NCI-H2171 (cell line): Measurements from ENCODE around the gene SPAG17.
A peak's percentile ranks its signal among the peaks of the same experiment; 100 is the strongest.

Experiments used
- DNase-seq: peaks from one replicate; lab custom pipeline; 2025; lab: John Stamatoyannopoulos, UW

Gene SPAG17

DNA sequence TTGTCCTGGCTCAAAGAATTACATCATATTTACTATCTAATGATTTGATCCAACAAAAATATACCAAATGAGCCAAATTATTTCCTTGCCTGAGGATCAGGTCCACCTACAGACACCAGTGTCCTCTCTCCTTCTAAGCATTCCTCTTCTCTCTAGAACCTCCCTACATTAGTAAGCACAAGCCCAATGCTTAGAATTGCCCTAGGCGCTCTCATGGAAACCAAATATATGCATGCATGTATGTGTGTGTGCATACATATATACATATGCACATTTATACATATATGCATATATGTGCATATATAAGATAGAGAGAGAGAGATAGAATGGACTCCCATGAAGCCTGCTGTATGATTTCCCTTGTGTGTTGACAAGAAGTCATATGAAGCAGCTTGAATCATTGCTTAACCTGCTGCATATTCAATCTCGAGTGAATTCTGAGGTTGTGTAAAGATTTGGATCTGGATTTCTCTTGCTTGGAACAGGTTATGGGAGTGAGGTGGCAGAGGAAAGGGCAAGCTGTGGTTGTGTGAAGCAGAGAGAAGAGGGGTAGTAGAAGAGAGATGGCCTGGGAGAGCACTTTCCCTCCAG, 66.1 kb downstream of the SPAG17 start:
- no peak for DNase-seq

DNA sequence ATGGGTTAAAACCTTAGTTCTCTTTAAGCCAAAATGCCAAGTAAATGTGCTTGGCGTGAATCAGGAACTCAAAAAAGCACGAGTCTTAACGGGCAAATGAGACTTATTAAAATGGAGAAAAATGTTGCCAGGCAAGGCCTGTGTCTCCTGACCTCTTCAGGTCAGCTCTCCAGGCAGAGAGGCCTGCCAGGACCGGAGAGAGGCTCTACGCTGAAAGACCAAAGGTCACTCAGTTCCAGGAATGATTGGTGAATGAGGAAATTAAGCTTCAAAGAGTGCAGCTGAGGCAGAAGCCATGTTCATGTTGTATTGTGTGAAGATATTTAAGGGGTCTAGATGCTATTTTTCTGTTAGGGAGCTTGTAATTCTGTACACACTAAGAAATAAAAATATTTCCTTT, 66.6 kb downstream of the SPAG17 start:
- DNase-seq = no peak

GRCh38 chr1:118117521-118117920, 67.5 kb downstream of the SPAG17 start:
- no peak for DNase-seq

DNA sequence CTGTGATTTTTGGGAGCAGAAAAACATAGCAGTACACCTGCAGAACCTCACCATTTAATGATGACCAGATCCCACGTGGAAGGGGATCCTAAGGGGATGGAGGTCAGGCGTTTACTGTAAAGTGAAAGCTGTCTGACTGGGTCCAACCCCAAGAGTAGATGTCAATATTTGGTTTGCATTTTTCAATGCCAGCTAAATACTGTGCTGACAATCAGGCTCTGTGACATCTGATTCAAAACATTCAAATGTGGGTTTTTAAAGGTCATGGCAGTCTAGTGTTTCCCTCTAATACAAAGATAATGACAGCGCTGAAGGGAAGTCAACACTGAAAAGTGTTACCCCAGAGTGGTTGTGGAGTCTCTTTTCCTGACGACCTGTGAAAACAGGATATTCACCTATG, 68.1 kb downstream of the SPAG17 start:
- no peak for DNase-seq

DNA sequence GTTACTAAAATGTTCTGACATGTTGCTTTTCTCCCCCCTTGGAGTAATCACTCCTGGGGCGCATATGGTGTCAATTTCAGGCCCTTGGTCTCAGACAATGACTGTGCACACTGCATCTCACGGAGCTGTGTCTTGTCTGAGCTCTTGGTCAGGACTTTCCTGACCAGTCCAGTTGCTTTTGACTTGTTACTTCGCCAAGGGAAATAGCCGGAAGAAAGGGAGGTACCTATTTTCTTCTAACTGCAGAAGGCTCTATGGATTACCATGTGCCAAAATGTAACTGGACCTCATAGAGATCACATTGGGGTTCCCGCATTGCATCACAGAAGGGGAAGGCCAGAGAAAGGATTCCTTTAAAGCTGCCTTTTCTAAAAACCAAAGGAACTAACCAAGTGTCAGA, 68.6 kb downstream of the SPAG17 start:
- no peak for DNase-seq

GRCh38 chr1:118115567-118116295, 69.3 kb downstream of the SPAG17 start:
- DNase-seq = no peak

DNA sequence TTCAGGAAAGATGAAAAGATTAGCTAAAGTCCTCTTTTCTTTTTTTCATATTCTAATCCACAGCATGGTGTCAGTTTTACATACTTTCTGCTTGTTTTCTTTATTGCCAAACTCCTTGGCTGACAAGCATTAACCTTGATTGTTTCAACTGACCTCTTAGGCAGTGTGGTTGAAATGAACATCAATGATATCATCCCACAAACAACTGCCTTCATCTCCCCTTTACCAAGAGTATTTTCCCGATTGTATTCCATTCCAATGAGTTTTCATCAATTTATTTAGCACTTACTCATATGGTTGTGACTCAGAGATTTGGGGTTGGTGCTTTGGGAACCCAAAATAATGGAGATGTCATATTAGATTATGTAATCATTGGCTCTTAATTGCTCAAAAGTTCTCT, 71.8 kb downstream of the SPAG17 start:
- no peak for DNase-seq

- no peak for DNase-seq
These were observed 74.4 kb downstream of the SPAG17 start for GRCh38 chr1:118110580-118110979.

DNA sequence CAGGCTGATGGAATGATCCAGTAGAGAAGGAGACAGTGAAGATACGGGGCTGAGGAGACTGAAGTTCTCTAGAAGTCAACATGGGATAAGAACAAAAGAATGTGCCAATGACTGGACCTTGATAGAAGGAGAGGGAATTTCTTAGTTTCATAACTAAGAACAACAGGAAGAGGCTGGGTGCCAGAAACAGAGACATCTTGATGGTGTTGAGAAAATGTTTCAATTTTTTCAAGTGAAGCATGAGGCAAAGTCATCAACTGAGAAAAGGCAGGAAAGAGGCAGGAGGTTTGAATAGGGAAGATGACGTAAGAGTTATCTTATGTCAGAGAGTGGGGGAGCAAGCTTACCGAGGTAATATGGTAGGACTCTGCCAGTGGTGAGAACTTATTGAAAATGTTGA, 80.1 kb downstream of the SPAG17 start:
- DNase-seq = no peak

- DNase-seq = no peak
These were observed 82.6 kb downstream of the SPAG17 start for GRCh38 chr1:118102445-118102844.

- DNase-seq = no peak
These were observed 83.0 kb downstream of the SPAG17 start for GRCh38 chr1:118101999-118102398.

GRCh38 chr1:118101515-118101844, 83.5 kb downstream of the SPAG17 start:
- no peak for DNase-seq

DNA sequence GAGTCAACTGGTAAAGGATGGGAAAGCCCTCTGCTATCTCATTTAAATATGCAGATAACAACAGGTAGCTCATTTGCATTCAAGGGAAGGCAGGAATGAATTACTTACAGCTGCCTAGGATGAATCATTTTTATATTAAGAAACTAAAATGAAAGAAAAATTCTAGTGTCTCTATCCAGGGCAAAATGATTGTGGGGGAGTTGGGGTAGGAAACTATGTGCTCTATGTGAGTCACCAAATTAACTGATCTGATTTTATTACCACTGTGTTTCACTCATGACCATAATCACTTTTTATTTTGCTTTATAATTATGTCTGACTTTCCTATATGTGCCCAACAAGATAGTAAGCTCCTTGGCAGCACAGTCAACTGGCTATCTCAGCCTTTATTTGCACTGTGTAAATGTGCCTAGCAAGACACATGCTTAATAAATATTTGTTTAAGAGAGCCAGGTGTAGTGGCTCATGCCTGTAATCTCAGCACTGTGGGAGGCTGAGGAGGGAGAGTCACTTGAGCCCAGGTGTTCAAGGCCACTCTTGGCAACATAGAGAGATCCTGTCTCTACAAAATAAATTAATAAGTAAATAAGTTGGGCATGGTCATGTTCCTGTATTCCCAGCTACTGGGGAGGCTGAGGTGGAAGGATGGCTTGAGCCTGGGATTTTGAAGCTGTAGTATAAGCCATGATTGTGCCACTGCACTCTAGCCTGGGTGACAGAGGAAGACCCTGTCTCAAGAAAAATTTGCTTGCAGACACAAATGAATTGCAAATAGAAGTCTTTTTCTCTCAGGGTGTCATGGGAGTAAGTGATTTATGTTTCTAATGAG, 84.1 kb downstream of the SPAG17 start:
- no peak for DNase-seq

- DNase-seq = no peak
These were observed 85.3 kb downstream of the SPAG17 start for GRCh38 chr1:118099686-118100085.

DNA sequence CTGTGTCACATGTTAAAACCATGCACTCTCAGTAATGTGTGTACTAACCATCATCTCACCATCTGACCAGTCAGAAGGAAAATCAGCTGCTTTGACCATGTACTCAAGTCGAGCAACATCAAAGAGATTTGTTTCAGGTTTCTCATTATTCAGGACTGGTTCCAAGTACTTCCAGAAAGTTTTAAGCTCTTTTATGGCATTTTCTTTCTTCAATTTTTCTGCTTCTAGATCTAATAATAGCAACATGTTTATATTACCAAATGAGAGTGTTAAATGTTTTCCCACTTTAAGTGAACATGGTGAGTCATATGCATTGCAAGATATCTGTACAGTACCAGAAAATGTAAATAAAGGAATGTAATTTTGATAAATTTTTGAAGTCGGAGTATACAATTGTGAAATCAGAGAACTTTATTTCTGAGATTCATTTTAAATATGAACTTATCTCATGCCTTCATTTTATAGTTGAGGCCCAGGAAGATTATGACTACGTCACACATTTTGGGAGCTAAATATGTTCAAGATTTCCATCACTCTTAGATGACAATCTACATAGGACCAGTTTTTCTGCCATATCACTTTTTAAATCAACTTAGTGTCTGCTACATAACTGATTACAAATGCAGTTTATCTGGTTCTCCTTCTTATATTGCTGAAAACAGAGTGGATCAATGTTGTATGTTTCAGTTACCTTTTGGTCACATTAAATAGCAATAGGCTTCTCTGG, 87.2 kb downstream of the SPAG17 start:
- DNase-seq = no peak

DNA sequence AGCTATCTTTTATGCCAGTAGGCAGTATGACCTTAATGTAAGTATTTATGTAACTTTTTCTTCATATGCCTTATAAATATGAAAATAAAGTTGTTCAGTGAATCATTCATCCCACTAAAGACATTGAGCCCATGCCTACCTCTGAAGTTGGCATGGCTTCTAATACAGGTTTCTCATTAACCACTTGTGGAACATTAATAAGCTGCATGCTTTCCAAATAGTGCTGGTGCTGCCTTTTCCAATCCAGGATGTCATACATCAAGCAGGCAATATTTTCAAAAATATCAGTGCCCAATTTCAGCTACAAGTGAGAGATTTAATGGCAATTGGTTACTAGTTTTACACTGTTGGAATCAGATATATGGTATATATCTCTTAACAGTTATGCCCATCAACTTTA, 92.0 kb downstream of the SPAG17 start:
- DNase-seq = no peak

DNA sequence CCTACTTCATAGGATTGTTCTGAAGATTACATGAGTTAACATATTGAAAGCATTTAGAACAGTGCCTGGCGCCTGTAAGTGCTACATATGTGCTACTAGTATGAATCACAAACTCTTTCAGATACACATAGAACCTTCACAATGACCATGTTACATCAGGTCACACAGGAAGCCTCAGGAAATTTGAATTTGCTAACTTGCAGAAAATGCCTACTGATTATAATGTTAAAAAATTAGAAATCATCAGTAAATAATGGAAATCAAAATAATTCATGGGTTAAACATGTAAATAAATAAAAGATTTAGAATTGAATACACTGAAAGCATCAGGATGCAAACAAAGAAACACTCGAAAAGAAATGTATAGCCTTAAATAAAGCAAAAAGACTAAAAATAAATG, 94.9 kb downstream of the SPAG17 start:
- DNase-seq = no peak

GRCh38 chr1:118085365-118085764, 99.7 kb downstream of the SPAG17 start:
- DNase-seq = no peak

- DNase-seq = no peak
These were observed 100.6 kb downstream of the SPAG17 start for GRCh38 chr1:118084400-118084799.

- DNase-seq = no peak
These were observed 102.0 kb downstream of the SPAG17 start for GRCh38 chr1:118082984-118083383.

DNA sequence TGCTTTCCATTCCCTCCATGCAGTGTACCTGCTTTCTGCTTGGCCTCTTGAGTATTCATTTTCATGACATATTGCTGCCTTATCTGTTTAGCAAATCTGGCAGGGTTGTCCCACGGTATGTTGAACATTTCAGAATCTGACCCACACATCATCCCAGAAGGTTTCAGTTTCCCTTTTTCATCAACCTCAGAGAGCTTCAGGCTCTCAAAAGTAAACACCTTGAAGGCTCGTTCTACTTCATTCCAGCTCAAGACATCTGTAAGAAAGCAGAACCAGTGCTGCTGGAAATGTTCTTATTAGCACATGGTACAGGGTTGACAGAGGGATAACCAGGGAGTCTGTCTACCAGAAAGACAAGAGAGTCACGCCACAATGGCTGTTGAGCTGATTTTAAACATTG, 103.6 kb downstream of the SPAG17 start:
- DNase-seq = no peak

DNA sequence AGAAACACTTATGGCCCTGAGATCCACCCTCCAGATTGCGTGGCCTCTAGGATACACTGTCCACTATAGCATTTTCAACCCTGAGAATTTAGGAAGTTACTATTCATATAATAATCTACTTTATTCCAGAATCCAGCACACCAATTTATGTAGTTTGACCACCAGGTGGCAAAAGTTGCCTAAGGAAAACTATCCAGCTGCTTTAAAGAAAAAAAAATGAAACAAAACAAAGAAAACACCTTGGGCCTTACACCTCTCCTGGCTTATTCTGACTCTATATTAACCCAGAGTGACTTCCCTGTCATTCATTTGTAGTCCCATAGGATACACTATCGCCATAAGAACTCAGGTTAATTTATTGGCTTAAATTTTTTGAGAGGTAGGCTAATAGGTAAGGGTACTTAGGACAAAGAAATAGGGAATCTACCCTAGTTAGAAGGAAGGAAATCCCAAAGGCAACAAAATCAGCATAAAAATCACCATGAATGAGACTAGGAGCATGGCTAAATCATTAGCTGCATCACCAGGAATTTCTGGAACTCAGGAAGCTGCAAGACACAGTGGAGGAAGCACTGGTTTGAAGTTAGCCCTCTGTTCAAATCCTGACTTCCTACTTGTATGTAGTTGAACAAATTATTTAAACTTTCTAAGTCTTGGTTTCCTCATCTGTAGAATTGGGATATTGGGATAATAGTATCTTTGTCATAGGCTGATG, 107.5 kb downstream of the SPAG17 start:
- DNase-seq = peak; percentile 18
